ENCODE results near the gene MRPL44.

- TF ChIP-seq CTCF (IDR thresholded peaks at IDR 0.05), result no peak
- TF ChIP-seq POLR2AphosphoS5 (IDR thresholded peaks at IDR 0.05), result no peak
- TF ChIP-seq POLR2A (IDR thresholded peaks at IDR 0.05; ENCODE audit: low read depth), result no peak
Measured at GRCh38 chr2:223930103-223930976, 26.9 kb upstream of the MRPL44 start.
